ENCODE measurements around the gene F12.

- TF ChIP-seq, protein P1, sequence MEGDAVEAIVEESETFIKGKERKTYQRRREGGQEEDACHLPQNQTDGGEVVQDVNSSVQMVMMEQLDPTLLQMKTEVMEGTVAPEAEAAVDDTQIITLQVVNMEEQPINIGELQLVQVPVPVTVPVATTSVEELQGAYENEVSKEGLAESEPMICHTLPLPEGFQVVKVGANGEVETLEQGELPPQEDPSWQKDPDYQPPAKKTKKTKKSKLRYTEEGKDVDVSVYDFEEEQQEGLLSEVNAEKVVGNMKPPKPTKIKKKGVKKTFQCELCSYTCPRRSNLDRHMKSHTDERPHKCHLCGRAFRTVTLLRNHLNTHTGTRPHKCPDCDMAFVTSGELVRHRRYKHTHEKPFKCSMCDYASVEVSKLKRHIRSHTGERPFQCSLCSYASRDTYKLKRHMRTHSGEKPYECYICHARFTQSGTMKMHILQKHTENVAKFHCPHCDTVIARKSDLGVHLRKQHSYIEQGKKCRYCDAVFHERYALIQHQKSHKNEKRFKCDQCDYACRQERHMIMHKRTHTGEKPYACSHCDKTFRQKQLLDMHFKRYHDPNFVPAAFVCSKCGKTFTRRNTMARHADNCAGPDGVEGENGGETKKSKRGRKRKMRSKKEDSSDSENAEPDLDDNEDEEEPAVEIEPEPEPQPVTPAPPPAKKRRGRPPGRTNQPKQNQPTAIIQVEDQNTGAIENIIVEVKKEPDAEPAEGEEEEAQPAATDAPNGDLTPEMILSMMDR (IDR thresholded peaks at IDR 0.05) = no peak
- TF ChIP-seq POLR2AphosphoS5 (IDR thresholded peaks at IDR 0.05) (no peak), POLR2A (IDR thresholded peaks at IDR 0.05) (no peak), EP300 (IDR thresholded peaks at IDR 0.05) (no peak)
These were observed 15.9 kb upstream of the F12 start for GRCh38 chr5:177425196-177425800.

Data from gastroesophageal sphincter (tissue), 3 donors.